HCT116 (cell line): ENCODE results near the gene DGKB. TPM values are rescaled to one million over a fixed set of nuclear protein-coding genes. Genes with fewer than 3 reads are reported as not detected.

Source experiments
- ATAC-seq: fragments of 200-7000 bp; cut with Tn5 transposase; 2 replicates; pipeline ENCODE4 v1.9.1; 2020; ENCODE audit warnings: mild to moderate bottlenecking, moderate library complexity
- BruUV-seq: library from RNA; stranded (reverse); fragments of 400-500 nt; replicated peaks from 2 replicates; lab custom pipeline; 2021; lab: Mats Ljungman, UMichigan
- CTCF ChIA-PET: fragments of 300-600 bp; sonication (Branson Sonifier 250); formaldehyde crosslinking; loops from one replicate; lab custom pipeline; 2021; ENCODE audit warnings: antibody characterized with exemption; lab: Charles Lee
- POLR2A ChIA-PET: fragments of 300-600, 350-600 bp; sonication (Branson Sonifier 250); formaldehyde crosslinking; loops from one replicate; lab custom pipeline; 2021; ENCODE audit warnings: antibody characterized with exemption; lab: Charles Lee
- RAD21 ChIA-PET, 2 experiments: fragments of 300-600 bp; sonication (Branson Sonifier 250); formaldehyde crosslinking; loops; one replicate each; lab custom pipeline; 2023; ENCODE audit warnings: low total read pairs in 2 of 2; ENCODE audit not compliant: uncharacterized antibody in 2 of 2, unreplicated experiment in 2 of 2, low non-redundant PET in 1 of 2; lab: Charles Lee
- DNase-seq: peaks from one replicate; pipeline ENCODE4 v3.0.0-alpha.2; 2010; ENCODE audit warnings: low read depth, low spot score
- H2AFZ ChIP-seq: fragments of 200-600 bp; shearing (Covaris generic), sonication (generic); 2 replicates; pipeline ENCODE4 v1.6.1; 2017; ENCODE audit warnings: low read depth, mixed run types, mixed read lengths, antibody characterized with exemption, low read length; ENCODE audit not compliant: poor library complexity, severe bottlenecking
- H3K27ac ChIP-seq: 2 replicates; pipeline ENCODE4 v1.5.1; 2012; ENCODE audit warnings: low read depth, low read length
- H3K27me3 ChIP-seq: fragments of 200-600 bp; sonication (generic); 2 replicates; pipeline ENCODE4 v1.6.1; 2016; ENCODE audit warnings: mixed run types, low read length, mixed read lengths; ENCODE audit not compliant: insufficient read depth
- H3K36me3 ChIP-seq, 2 experiments: fragments of 200-500 bp in 1 of 2; fragments of 200-600 bp in 1 of 2; sonication (Bioruptor generic) in 1 of 2; sonication (generic) in 1 of 2; 2 replicates each; pipeline versions ENCODE4 v1.5.1 to v1.6.1; 2014 to 2016; ENCODE audit warnings: low read length in 2 of 2, inconsistent platforms in 1 of 2, mixed read lengths in 1 of 2, mixed run types in 1 of 2; ENCODE audit not compliant: insufficient read depth in 2 of 2, control insufficient read depth in 1 of 2
- H3K4me1 ChIP-seq, 2 experiments: fragments of 200-600 bp in 1 of 2; sonication (generic) in 1 of 2; 2 replicates each; pipeline versions ENCODE4 v1.5.1 to v1.6.1; 2012 to 2017; ENCODE audit warnings: low read length in 2 of 2, inconsistent platforms in 1 of 2, mild to moderate bottlenecking in 1 of 2, mixed read lengths in 1 of 2, mixed run types in 1 of 2, moderate library complexity in 1 of 2; ENCODE audit not compliant: insufficient read depth in 2 of 2, control insufficient read depth in 1 of 2
- H3K4me2 ChIP-seq: fragments of 200-600 bp; sonication (generic); 2 replicates; pipeline ENCODE4 v1.6.1; 2017; ENCODE audit warnings: mixed run types, low read length, mixed read lengths
- H3K4me3 ChIP-seq, 2 experiments: fragments of 200-600 bp in 1 of 2; sonication (generic) in 1 of 2; replicated peaks in 1 of 2; 2 replicates each; pipeline ENCODE4 v1.5.1; 2011 to 2016; ENCODE audit warnings: low read length in 2 of 2, control low read depth in 1 of 2, low read depth in 1 of 2, mild to moderate bottlenecking in 1 of 2, mixed read lengths in 1 of 2, mixed run types in 1 of 2
- H3K79me2 ChIP-seq: fragments of 200-600 bp; sonication (generic); 2 replicates; pipeline ENCODE4 v1.6.1; 2017; ENCODE audit warnings: mild to moderate bottlenecking, mixed run types, low read length, moderate library complexity, mixed read lengths; ENCODE audit not compliant: insufficient read depth
- H3K9ac ChIP-seq: fragments of 200-600 bp; sonication (generic); 2 replicates; pipeline ENCODE4 v1.6.1; 2016; ENCODE audit warnings: low read length, mixed read lengths
- H3K9me2 ChIP-seq: fragments of 200-600 bp; sonication (generic), shearing (Covaris generic); 2 replicates; pipeline ENCODE4 v1.6.1; 2017; ENCODE audit warnings: mixed run types, mild to moderate bottlenecking, moderate library complexity; ENCODE audit not compliant: insufficient read depth
- H3K9me3 ChIP-seq, 2 experiments: fragments of 200-500 bp in 1 of 2; fragments of 200-600 bp in 1 of 2; sonication (Bioruptor generic) in 1 of 2; sonication (generic) in 1 of 2; 2 replicates each; pipeline ENCODE4 v1.6.1; 2014 to 2017; ENCODE audit warnings: low read length in 2 of 2, mixed read lengths in 2 of 2, inconsistent platforms in 1 of 2, low read depth in 1 of 2, mild to moderate bottlenecking in 1 of 2, mixed run types in 1 of 2, moderate library complexity in 1 of 2; ENCODE audit not compliant: control insufficient read depth in 1 of 2, insufficient read depth in 1 of 2
- H4K20me1 ChIP-seq: fragments of 200-600 bp; sonication (generic), shearing (Covaris generic); 2 replicates; pipeline ENCODE4 v1.6.1; 2017; ENCODE audit warnings: mixed run types, mild to moderate bottlenecking, moderate library complexity; ENCODE audit not compliant: insufficient read depth
- CEBPB ChIP-seq: IDR thresholded peaks from 2 replicates; pipeline ENCODE4 v1.6.1; 2012; ENCODE audit warnings: low read depth
- EGR1 ChIP-seq: IDR thresholded peaks from 2 replicates; pipeline ENCODE4 v1.6.1; 2012; ENCODE audit warnings: low read depth
- EZH2 ChIP-seq: fragments of 200-600 bp; sonication (generic); IDR thresholded peaks from 2 replicates; pipeline ENCODE4 v1.6.1; 2017; ENCODE audit warnings: antibody characterized with exemption, mixed run types
- EZH2phosphoT487 ChIP-seq: fragments of 200-600 bp; IDR thresholded peaks from 2 replicates; pipeline ENCODE4 v1.6.1; 2018; ENCODE audit warnings: antibody characterized with exemption, borderline replicate concordance
- FOSL1 ChIP-seq: IDR thresholded peaks from 2 replicates; pipeline ENCODE4 v1.6.1; 2012; ENCODE audit warnings: low read depth
- JUND ChIP-seq: IDR thresholded peaks from 2 replicates; pipeline ENCODE4 v1.6.1; 2012
- POLR2A ChIP-seq: IDR thresholded peaks from 2 replicates; pipeline ENCODE4 v1.7.0; 2011; ENCODE audit warnings: borderline replicate concordance; ENCODE audit not compliant: insufficient read depth, insufficient read length; ENCODE audit errors: extremely low read depth
- RAD21 ChIP-seq: IDR thresholded peaks from 2 replicates; pipeline ENCODE4 v1.6.1; 2012; ENCODE audit warnings: low read depth, mild to moderate bottlenecking
- REST ChIP-seq: IDR thresholded peaks from 2 replicates; pipeline ENCODE4 v1.6.1; 2012; ENCODE audit warnings: low read depth
- SP1 ChIP-seq: IDR thresholded peaks from 2 replicates; pipeline ENCODE4 v1.6.1; 2012; ENCODE audit warnings: low read depth
- ZFX ChIP-seq: fragments of 450-650 bp; IDR thresholded peaks from 2 replicates; pipeline ENCODE4 v1.6.1; 2017
- ZNF274 ChIP-seq: fragments of 200-500 bp; sonication (Bioruptor generic); IDR thresholded peaks from 2 replicates; pipeline ENCODE4 v1.6.1; 2014; ENCODE audit warnings: mild to moderate bottlenecking, low read depth, low read length, inconsistent platforms
- intact Hi-C: fragments of 100-400 bp; cut with micrococcal nuclease; formaldehyde crosslinking; loops from 2 replicates; pipeline ENCODE4 v1.10.0; 2022
- total RNA-seq: library from RNA; stranded (reverse); gene quantifications from one replicate; pipeline ENCODE4 v1.2.1, GENCODE V29; 2021; ENCODE audit not compliant: unreplicated experiment
- TF ChIP-seq, protein P1 (sequence below): IDR thresholded peaks from 2 replicates; pipeline ENCODE4 v1.6.1; 2011; ENCODE audit warnings: mild to moderate bottlenecking, low read length, moderate library complexity; ENCODE audit not compliant: insufficient replicate concordance; ENCODE audit errors: extremely low read depth
- TF ChIP-seq, protein P2 (sequence below): IDR thresholded peaks from 2 replicates; pipeline ENCODE4 v1.6.1; 2012

DGKB gene
- total RNA-seq, 1 experiment from 2014 or later: 0.05 TPM

DNA sequence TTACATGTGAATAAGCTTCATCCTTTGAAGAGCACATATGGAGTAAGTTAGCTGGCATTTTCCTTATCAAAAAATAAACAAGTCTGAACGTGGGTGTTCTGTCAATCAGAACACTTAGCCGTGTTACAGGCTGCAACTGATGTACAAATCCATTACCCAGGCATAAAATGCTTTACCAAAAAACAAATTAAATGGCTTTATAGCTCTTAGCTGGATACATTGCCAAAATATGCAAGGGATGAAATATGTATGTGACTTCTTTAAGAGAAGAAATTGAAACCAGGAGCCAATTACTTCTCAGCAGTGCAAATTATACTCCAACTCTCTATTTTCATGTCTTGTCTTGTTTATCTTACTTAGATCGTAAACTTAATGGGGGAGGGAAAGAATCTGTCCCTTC is 214.8 kb downstream of the DGKB start:
- H3K36me3 ChIP-seq: no peaks in the 10 kb centered on the region
- H3K9me2 ChIP-seq: no peaks in the 10 kb centered on the region
- no peak overlapping the region for H3K4me2 ChIP-seq
- BruUV-seq: no TSS peak
- ATAC-seq: no peak
- H3K9me3 ChIP-seq: no peaks in the 10 kb centered on the region
- POLR2A ChIA-PET: no interaction called here
- RAD21 ChIA-PET: no interaction called here
- intact Hi-C loops: loop anchor here (5.0 kb wide), 1 partner anchor 945 kb away; no protein-coding TSS in a partner anchor
- CTCF ChIA-PET: interaction anchor here (0.7 to 2.0 kb wide), 4 partner anchors 945 to 1409 kb away, joined by 3 to 11 read pairs (median 4); no protein-coding TSS in a partner anchor
- no peaks in the 10 kb centered on the region for H3K27me3 ChIP-seq
- no peak overlapping the region for H3K27ac ChIP-seq
- H3K9ac ChIP-seq: no peak overlapping the region
- TF ChIP-seq SP1: no peak
- no peak for TF ChIP-seq FOSL1
- no peak for TF ChIP-seq EZH2
- TF ChIP-seq ZFX: no peak
- no peak overlapping the region for H3K4me3 ChIP-seq
- no peaks in the 10 kb centered on the region for H3K79me2 ChIP-seq
- DNase-seq: no peak
- no peaks in the 10 kb centered on the region for H3K4me1 ChIP-seq
- no peak overlapping the region for H2AFZ ChIP-seq
- H4K20me1 ChIP-seq: no peaks in the 10 kb centered on the region

DNA sequence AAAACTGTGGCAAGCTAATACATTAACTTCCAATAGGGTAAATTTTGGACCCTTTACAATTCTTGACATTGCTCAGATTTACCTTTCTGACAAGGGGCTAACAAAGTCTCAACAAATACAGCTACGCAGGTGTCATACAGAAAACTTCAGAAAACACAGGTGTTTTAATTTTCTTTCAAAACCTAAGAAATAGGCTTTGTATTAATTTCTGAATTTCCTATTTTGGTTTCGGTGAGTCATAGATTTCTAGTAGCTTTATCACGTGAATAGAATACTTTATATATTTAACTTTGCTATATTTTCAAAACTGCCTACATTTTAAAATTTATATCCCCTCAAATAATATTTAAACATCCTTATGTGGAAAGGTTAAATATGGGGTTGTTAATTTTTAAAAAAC is 215.3 kb downstream of the DGKB start:
- no peaks in the 10 kb centered on the region for H4K20me1 ChIP-seq
- no peaks in the 10 kb centered on the region for H3K27me3 ChIP-seq
- CTCF ChIA-PET: interaction anchor here (0.7 to 2.0 kb wide), 4 partner anchors 944 to 1409 kb away, joined by 3 to 11 read pairs (median 4); no protein-coding TSS in a partner anchor
- no peaks in the 10 kb centered on the region for H3K4me1 ChIP-seq
- H3K4me2 ChIP-seq: no peak overlapping the region
- no peaks in the 10 kb centered on the region for H3K79me2 ChIP-seq
- H3K27ac ChIP-seq: no peak overlapping the region
- no peak for DNase-seq
- RAD21 ChIA-PET: no interaction called here
- intact Hi-C loops: loop anchor here (5.0 kb wide), 1 partner anchor 945 kb away; no protein-coding TSS in a partner anchor
- no peak overlapping the region for H2AFZ ChIP-seq
- H3K9me2 ChIP-seq: no peaks in the 10 kb centered on the region
- no peak overlapping the region for H3K4me3 ChIP-seq
- no TSS peak for BruUV-seq
- POLR2A ChIA-PET: no interaction called here
- no peaks in the 10 kb centered on the region for H3K36me3 ChIP-seq
- ATAC-seq: no peak
- H3K9ac ChIP-seq: no peak overlapping the region
- no peaks in the 10 kb centered on the region for H3K9me3 ChIP-seq
- TF ChIP-seq REST: no peak
- no peak for TF ChIP-seq JUND
- TF ChIP-seq RAD21: no peak
- TF ChIP-seq, protein P1, sequence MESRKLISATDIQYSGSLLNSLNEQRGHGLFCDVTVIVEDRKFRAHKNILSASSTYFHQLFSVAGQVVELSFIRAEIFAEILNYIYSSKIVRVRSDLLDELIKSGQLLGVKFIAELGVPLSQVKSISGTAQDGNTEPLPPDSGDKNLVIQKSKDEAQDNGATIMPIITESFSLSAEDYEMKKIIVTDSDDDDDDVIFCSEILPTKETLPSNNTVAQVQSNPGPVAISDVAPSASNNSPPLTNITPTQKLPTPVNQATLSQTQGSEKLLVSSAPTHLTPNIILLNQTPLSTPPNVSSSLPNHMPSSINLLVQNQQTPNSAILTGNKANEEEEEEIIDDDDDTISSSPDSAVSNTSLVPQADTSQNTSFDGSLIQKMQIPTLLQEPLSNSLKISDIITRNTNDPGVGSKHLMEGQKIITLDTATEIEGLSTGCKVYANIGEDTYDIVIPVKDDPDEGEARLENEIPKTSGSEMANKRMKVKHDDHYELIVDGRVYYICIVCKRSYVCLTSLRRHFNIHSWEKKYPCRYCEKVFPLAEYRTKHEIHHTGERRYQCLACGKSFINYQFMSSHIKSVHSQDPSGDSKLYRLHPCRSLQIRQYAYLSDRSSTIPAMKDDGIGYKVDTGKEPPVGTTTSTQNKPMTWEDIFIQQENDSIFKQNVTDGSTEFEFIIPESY: no peak
- TF ChIP-seq ZNF274: no peak
- TF ChIP-seq EZH2phosphoT487: no peak
- TF ChIP-seq EGR1: no peak
- TF ChIP-seq POLR2A: no peak
- TF ChIP-seq, protein P2, sequence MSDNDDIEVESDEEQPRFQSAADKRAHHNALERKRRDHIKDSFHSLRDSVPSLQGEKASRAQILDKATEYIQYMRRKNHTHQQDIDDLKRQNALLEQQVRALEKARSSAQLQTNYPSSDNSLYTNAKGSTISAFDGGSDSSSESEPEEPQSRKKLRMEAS: no peak
- no peak for TF ChIP-seq CEBPB
- TF ChIP-seq SP1: no peak
